IPS-NIHi7 (cell line): ENCODE results near the gene FAM149B1.

ENCODE experiments used
- DNase-seq: peaks from one replicate; pipeline ENCODE4 v3.0.0; 2012; ENCODE audit warnings: mixed read lengths; ENCODE audit errors: extremely low spot score

FAM149B1 gene

DNA sequence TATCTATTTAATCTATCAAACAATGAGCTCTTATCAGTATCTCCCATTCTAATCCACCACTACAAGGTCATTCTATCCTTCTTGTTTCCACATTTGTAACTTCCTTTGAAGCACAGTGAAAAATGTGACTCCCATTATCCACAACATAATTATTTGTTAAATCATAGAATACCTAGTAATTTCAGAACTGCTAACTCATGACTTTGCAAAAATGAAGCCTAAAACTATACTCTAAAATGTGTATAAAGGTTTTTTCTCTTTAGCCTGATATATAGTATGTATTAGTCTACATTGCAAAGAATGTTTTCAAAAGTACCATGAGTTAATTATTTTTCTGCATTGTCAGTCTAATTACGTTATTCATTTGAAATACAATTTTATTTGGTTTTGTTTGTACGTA lies 96.5 kb downstream of the FAM149B1 start:
- DNase-seq, result no peak

DNA sequence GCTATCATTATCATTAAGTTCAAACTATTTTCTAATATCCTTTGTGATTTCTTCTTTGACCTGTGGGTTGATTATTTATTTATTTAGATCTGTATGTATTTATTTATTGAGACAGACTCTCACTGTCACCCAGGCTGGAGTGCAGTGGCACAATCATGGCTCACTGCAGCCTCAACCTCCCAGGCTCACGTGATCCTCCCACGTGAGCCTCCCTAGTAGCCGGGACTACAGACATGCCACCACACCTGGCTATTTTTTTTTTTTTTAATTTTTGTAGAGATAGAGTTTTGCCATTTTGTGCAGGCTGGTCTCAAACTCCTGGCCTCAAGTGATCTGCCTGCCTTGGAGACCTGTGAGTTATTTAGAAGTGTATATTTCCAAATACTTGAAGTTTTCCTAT lies 113.2 kb downstream of the FAM149B1 start:
- no peak for DNase-seq

DNA sequence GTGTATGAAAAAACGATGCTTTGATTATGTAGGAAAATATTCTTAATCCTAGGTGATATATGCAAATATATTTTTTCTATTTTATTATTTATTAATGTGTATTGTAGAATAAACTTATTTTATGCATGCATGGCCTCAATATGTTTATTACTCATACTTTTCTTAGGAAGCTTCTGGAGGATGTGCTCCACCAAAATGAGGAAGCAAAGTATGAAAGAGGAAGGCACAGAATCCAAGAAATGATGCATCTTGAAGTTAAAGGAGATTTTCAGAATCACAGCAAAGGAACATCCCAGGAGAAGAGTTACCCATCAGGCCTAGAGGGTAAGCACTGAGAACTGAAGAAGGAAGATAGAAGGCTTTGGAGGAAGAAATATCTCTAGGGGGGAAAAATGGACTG lies 119.5 kb downstream of the FAM149B1 start:
- DNase-seq, result no peak

DNA sequence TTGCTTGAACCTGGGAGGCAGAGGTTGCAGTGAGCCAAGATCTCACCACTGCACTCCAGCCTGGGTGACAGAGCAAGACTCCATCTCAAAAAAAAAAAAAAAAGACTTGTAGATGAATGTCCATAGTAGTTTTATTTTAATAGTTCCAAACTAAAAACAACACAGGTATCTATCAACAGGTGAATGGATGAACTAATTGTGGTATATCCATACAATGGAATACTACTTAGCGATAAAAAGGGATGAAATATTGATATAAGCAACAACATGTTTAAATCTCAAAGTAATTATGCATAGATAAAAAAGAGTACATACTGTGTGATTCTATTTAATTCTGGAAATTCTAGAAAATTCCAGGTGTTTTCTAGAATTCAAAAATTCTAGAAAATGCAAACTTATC lies 122.0 kb downstream of the FAM149B1 start:
- no peak for DNase-seq

DNA sequence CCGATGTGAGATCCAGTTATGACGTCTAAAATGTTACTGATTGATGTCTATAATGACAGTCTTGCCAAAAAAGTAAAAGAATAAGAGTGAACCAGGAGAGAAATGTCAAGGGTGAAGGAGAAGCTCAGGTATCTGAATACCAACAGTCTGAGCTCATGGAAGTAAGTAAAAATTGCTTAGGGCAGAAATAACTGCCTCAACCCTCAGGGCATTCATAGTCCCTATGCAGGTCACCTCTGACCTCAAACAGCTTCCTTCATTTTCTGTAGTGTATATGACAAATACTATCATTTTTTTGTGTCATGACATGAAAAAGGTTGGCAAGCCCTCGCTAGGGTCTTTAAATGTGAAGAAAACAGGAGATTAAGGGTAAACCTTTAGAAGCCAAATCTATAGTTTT lies 125.5 kb downstream of the FAM149B1 start:
- no peak for DNase-seq
